GM21576 (cell line): ENCODE results near the gene CLEC4G.
A peak's percentile ranks its signal among the peaks of the same experiment; 100 is the strongest.

Experiments
- ATAC-seq: cut with Tn5 transposase; IDR thresholded peaks from one replicate; pipeline ENCODE4 v1.9.1; 2021; ENCODE audit warnings: mild to moderate bottlenecking, moderate library complexity; ENCODE audit not compliant: unreplicated experiment

Gene CLEC4G

GRCh38 chr19:7699003-7699402, 32.9 kb downstream of the CLEC4G start:
- no peak for ATAC-seq

DNA sequence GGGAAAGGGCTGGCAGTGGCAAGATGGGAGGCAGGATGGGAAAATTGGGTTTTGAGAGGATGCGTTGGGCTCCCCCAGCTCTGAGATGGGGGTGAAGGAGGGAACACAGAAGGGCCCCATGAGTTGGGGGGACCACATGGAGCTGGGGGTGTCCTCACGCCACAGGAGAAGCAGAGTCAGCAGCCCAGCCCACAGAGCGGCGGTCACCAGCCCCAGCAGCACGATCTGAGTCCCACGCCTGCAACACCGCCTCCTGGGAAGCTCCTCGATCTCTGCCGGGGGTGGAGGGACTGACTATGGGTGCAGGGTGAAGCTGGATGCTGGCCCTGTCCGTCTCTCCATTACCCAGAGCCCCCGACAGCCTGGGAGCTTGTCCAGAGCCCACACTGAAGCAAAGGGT, 33.3 kb downstream of the CLEC4G start:
- ATAC-seq, result no peak

- ATAC-seq, result no peak
Observed at GRCh38 chr19:7697721-7698287, 34.1 kb downstream of the CLEC4G start.

GRCh38 chr19:7694499-7694898, 37.4 kb downstream of the CLEC4G start:
- ATAC-seq, result no peak

- no peak for ATAC-seq
Observed at GRCh38 chr19:7692417-7693088, 39.4 kb downstream of the CLEC4G start.

- no peak for ATAC-seq
Observed at GRCh38 chr19:7691497-7691896, 40.4 kb downstream of the CLEC4G start.

DNA sequence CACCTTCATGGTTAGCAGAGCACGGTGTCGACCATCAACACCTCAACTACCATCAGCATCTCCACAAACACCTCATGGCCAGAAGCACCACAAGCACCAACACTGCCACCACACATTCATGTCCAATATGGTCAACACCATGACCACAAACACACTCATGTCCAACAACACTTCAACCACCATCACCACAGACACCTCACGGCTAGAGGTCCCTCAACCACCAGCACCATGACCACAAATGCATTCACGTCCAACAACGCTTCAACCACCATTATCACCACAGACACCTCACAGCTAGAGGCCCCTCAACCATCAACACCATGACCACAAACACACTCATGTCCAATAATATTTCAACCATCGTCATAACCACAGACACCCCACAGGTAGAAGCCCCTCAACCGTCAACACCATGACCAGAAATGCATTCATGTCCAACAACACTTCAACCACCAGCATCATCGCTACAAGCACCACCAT, 41.1 kb downstream of the CLEC4G start:
- ATAC-seq, result no peak

DNA sequence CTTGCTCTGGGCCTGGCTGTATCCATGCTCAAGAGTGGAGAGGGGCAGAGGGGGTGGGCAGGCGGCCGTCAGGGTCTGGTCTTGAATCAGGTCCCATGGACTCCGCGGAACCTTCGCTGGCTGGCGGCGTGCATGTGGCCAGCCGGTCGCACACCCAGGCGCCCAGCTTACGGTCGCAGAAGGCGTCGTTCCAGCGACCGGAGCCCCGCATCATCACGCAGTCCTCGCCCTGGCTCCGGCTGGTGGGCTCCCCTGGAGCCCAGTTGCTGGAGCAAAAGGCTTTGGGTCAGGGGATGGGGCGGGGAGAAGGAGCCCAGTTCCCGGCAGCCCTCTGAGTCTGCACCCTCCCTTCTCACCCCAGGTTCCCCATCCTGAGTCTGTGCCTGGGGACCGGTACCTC, 42.7 kb downstream of the CLEC4G start:
- no peak for ATAC-seq

DNA sequence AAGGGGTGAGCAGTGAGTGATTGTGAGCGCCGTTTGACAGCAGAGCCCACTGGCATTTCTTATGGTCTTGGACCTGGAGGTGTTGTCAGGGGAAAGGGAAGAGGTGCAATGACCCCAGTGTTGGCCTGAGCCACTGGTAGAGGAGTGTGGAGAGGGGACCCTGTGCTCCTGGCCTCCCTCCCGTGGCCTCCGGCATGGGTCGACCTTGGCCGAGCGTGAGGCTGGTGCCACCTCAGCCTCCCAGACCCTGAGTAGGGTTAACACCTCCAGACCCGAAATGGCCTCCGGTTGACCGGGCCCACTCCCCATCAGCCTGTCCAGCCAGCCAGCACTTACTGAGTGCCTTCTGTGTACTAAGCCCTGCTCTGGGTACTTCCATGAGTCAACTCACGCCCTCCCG, 44.7 kb downstream of the CLEC4G start:
- ATAC-seq, result no peak

GRCh38 chr19:7685546-7686445, 46.1 kb downstream of the CLEC4G start:
- no peak for ATAC-seq

GRCh38 chr19:7682175-7682855, 49.6 kb downstream of the CLEC4G start:
- no peak for ATAC-seq

DNA sequence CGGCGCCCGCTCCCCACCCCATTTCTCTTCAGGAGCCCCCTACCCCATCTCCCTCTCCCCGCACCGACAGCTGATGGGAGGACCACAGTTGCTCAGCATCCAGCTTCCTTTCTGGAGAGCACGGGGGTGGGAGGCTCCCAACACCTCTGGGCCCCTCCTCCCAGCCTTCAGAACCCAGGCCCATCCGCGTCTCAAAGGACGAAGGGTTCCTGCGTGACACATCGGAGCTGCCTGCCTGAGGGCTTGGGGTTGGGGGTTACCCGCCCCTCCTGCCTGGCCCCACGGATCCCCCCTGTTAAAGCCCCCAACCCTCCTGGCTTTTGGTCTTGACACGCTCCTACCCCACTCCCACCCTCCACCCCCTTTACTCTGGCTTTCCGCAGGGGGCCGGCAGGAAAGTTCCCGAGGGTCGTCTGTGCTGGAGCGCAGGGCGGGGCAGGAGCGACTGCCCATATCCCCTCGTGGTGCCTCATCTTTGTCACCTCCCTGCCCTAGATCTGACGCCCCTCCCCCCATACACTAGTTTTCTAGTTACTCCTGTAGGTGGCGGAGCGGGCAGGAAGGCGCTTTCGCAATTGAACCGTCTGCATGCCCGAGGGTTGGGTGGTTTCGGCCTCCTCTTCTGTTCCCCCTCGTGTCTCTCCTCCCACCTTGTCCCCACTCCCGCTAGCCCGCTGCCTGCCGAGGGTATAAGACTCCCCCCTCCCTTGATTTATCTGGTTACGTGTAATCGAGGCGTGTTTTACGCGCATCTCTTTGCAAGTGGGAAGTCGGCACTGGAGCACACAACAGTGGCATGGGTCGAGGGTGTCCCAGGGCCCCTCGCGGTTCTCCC, 50.4 kb downstream of the CLEC4G start:
- ATAC-seq, result peak; percentile 37

DNA sequence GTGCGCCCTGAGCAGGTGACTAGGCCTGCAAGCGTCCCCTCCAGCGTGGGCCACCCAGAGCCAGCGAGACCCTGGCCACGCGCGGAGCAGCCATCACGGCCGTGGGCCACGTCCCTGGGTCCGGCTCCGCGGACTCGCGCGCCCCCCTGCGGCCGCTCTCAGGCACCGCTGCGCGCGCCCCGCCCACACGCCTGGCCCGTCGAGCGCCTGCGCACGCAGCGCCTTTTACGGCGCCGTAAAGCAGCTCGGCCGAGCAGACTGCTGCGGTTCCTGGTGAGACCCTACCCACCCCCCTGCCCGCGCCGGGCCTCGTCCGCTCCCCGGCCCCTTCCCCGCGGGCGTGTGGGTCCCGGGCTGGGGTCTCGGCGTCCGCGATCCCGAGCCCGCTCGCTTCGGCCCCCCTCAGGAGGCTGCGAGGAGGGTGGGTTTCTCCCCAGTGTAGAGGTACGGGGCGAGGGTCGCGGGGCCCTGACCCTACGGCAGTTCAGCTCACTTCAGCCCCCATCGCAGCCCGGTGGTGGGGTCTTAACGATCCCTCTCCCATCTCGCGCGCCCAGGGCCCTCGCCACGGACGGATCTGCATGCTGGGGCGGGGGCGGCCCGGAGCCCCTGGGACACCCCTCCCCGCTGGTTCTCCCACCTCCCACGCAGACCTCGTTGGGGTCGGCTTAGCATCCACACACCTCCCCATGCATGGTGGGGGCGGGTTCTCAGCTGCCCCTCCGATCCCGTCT, 51.1 kb downstream of the CLEC4G start, which contains the start of gene TRAPPC5:
Gene TRAPPC5 (plus strand): TSS at position 228 of the 734 bp plus-strand sequence. CDS start 1,421 bp downstream, outside the sequence.
- peak; percentile 48 for ATAC-seq

GRCh38 chr19:7679771-7680605, 51.9 kb downstream of the CLEC4G start:
- ATAC-seq, result no peak

GRCh38 chr19:7678971-7679751, 52.7 kb downstream of the CLEC4G start:
- ATAC-seq, result no peak
